ENCODE results near the gene SDCCAG8.
A peak's percentile ranks its signal among the peaks of the same experiment; 100 is the strongest.

SDCCAG8 gene

DNA sequence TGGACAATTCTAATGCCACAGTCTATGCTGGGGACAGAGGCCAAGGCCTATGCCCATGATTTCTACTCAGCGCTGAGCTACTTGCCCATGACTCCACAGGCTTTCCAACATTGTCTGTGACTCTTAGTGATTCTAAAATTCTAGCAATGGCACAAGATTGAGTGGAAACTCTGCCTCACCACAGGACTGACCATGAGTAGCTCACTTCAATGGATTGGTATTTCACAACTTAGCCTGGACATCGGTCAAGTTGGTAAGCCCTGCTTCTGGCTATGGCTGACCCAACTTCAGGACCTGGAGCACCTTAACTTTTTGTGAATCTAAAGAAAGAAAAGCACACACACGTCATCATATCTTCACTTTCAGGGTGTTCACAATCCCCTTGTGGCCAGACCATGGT, 255.1 kb downstream of the SDCCAG8 start:
- no peak for DNase-seq

DNA sequence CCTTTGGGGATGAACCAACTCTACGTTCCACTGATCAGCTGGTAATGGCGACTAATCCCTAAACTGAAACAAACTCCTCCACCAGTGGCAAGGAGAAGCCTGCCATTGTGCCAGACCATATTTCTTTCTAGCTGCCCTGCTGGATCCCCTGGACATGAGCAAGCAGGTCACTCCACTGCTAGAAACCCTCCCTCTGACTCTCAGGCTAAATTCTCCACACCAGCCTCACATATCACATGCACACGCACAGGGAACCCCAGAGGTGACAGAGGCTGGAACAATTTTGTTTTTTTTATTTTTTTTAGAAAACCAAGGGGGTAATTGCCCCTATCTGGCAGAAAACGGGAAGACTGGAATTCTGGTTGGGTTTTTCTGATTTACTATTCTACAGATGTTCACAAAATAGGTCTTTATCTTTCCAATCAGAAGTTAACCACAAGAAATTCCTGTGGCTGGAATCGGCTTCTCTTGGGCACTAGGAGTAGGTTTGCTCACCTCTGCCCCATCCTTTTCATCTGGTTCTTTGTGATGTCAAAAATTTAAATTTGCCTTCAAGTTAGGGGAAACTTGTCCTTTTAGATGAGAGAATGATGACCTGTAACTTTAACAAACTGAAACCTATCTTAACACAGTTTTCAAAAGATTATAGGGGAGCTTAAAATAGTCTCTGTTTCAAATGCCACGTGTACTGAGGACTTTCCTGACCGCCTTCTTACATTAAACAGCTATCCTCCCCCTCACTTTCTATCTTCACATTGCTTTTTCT, 258.1 kb downstream of the SDCCAG8 start:
- DNase-seq: no peak

- no peak for DNase-seq
Measured at GRCh38 chr1:243514927-243515326, 259.1 kb downstream of the SDCCAG8 start.

DNA sequence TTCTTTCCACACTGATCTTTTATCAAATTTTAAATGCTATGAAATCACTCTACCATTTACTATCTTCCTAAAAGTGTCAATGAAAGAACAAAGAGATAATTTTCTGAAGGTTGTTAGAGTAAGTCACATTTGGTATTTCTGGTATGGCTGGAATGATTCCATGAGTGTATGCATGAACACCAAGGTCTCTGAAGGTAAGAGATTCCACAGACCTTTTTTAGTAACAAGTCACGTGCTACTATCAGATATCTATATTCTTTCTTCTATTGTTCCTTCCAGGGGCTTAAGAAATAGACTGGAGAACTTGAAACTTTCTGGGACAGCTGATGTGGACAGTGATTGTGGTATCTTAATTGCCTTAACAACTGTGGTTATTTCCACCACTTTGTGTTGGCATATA, 265.0 kb downstream of the SDCCAG8 start:
- no peak for DNase-seq

DNA sequence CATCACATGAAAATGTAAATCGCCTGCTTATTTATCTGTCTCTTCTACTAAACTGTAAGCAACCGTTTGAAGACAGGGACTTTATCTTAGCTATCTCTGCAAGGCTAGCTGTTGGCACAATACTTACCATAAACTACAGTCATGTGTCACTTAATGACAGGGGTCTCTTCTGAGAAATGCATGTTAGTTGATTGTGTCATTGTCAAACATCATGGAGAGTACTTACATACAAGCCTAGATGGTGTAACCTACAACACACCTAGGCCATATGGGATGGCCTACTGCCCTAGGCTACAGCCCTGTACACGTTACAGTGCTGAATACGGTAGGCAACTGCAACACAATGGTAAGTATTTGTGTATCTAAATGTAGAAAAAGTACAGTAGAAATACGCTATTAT, 267.9 kb downstream of the SDCCAG8 start:
- no peak for DNase-seq

- no peak for DNase-seq
Measured at GRCh38 chr1:243525085-243525487, 269.2 kb downstream of the SDCCAG8 start.

DNA sequence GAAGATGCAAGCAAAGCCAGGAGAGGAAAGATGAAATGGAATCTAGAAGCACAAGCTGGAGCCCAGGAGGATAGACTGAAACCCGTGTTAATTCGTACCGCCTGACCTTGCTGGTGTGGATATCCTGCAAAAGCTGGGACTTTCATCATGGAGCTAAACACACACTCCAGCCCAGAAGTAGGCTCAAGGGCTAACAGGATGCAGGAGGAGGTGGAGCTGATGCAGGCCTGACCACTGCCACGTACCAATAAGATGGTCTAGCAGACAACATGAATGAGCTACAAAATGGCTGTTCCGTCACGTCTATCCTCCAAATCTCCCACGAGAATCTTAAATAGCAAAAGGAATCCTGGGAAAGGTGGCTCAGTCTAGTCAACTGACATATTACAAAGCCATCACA, 270.3 kb downstream of the SDCCAG8 start:
- no peak for DNase-seq

GRCh38 chr1:243528459-243529121, 272.7 kb downstream of the SDCCAG8 start:
- DNase-seq: no peak

DNA sequence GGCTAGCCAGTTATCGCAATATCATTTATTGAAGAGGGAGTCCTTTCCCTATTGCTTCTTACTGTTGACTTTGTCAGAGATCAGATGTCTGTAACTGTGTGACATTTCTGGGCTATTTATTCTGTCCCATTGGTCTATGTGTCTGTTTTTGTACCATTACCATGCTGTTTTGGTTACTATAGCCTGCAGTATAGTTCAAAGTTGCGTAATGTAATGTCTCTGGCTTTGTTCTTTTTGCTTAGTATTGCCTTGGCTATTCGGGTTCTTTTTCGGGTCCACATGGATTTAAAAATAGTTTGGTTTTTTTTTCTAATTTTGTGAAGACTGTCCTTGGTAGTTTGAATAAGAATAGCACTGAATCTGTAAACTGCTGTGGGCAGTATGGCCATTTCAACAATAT, 273.7 kb downstream of the SDCCAG8 start:
- DNase-seq: no peak

- DNase-seq: no peak
Measured at GRCh38 chr1:243535014-243535413, 279.2 kb downstream of the SDCCAG8 start.

DNA sequence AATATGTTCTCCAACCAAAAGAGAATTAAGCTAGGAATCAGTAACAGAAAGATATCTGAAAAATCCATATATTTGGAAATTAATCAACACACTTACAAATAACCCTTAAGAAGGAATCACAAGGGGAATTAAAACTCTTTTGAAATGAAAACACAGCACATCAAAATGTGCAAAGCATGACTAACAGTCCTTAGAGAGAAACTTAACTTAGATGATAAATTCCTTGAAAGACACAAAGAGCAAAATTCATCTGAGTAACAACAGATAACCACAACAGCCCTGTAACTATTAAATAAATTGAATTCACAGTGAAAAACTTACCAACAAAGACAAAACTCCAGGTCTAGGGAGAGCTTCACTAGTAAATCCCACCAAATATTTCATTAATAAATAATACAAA, 283.8 kb downstream of the SDCCAG8 start:
- DNase-seq: no peak

- peak; percentile 11 for DNase-seq
Measured at GRCh38 chr1:243542739-243543415, 287.0 kb downstream of the SDCCAG8 start.

DNA sequence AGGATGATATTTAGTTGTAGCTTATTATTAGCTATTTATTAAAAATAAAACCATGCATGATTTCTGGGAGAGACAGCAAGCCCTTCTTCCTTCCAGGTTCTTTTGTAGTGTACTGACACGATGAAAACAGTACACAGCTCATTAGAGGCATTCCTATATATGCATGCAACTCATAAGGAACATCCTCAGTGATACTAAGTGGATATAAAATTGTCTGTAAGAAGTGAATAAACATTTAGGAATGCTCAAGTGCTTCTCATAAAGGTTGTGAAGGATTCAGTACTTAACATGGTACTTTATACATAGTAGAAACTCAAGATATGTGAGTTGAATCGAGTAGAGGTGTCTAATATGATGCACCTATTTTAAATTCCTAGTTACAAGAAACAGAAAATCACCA, 287.7 kb downstream of the SDCCAG8 start:
- DNase-seq: no peak

DNA sequence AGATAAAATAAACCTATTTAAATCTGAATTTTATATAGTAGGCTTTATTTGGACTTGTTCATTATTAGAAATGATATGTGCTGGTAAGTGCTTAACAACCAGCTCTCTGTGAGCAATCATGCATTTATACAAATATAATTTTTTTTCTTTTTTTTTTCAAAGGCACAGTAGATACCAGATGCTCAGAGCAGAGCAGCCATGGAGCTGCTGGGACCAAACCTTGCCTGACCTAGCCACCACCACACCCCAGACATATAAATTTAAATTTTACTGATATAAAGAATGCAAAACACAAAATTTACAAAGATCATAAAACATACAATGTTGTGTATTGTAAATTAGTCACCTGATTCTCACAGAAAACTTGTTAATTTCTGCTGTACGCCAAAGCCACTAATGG, 290.6 kb downstream of the SDCCAG8 start:
- DNase-seq: no peak

GRCh38 chr1:243547891-243548290, 292.1 kb downstream of the SDCCAG8 start:
- DNase-seq: no peak

- no peak for DNase-seq
Measured at GRCh38 chr1:243548516-243548915, 292.7 kb downstream of the SDCCAG8 start.

GRCh38 chr1:243549108-243549507, 293.3 kb downstream of the SDCCAG8 start:
- DNase-seq: peak; percentile 18

All from OCI-M1 (cell line).